Keratinocyte (primary cell): ENCODE results near the gene COL1A2.

ENCODE experiments used
- CTCF ChIP-seq, 3 experiments: IDR thresholded peaks in 1 of 3; conservative IDR thresholded peaks in 1 of 3; optimal IDR thresholded peaks in 1 of 3; 2 replicates in 2 of 3; 3 replicates in 1 of 3; pipeline versions ENCODE3 to v1.5.1; 2011; ENCODE audit warnings: low read length in 3 of 3, mild to moderate bottlenecking in 3 of 3, moderate library complexity in 2 of 3, control low read depth in 1 of 3, inconsistent platforms in 1 of 3; ENCODE audit not compliant: insufficient read depth in 2 of 3; ENCODE audit errors: extremely low read depth in 1 of 3
- EZH2 ChIP-seq: IDR thresholded peaks from one replicate; pipeline ENCODE4 v1.6.1; 2012; ENCODE audit warnings: inconsistent platforms, mild to moderate bottlenecking, low read length, moderate library complexity

GRCh38 chr7:94345907-94346306 lies 48.8 kb upstream of the COL1A2 start:
- no peak for TF ChIP-seq CTCF (optimal IDR thresholded peaks at IDR 0.05 in 1 of 3, IDR thresholded peaks at IDR 0.05 in 1 of 3, conservative IDR thresholded peaks at IDR 0.05 in 1 of 3; ENCODE audit: extremely low read depth in 1 of 3, insufficient read depth in 2 of 3, low read length in 3 of 3)
- TF ChIP-seq EZH2 = no peak
